HL-60 (cell line): Measurements from ENCODE around the gene C20orf144.

ENCODE experiments used
- DNase-seq, 2 experiments: peaks; one replicate each; pipeline ENCODE4 v3.0.0-alpha.2; 2010 to 2020; ENCODE audit warnings: low read depth in 1 of 2, low spot score in 1 of 2
- H3K27ac ChIP-seq: fragments of 250-450 bp; sonication (Bioruptor Pico); replicated peaks from 2 replicates; pipeline ENCODE4 v1.5.1; 2020; ENCODE audit warnings: mild to moderate bottlenecking, moderate library complexity
- H3K27me3 ChIP-seq: fragments of 250-450 bp; sonication (Bioruptor Pico); 2 replicates; pipeline ENCODE4 v1.5.1; 2021; ENCODE audit warnings: mild to moderate bottlenecking, moderate library complexity; ENCODE audit not compliant: insufficient read depth, poor library complexity, severe bottlenecking
- H3K4me3 ChIP-seq: replicated peaks from 2 replicates; pipeline ENCODE4 v1.5.1; 2011; ENCODE audit warnings: mild to moderate bottlenecking, control low read depth, low read length; ENCODE audit not compliant: insufficient read depth
- GABPA ChIP-seq: IDR thresholded peaks from 2 replicates; pipeline ENCODE4 v1.6.1; 2012; ENCODE audit warnings: low read depth
- POLR2AphosphoS5 ChIP-seq: IDR thresholded peaks from 2 replicates; pipeline ENCODE4 v1.6.1; 2012; ENCODE audit warnings: low read depth
- SPI1 ChIP-seq: IDR thresholded peaks from 2 replicates; pipeline ENCODE4 v1.6.1; 2012; ENCODE audit warnings: low read depth, mild to moderate bottlenecking, borderline replicate concordance
- TF ChIP-seq, protein P1 (sequence below): IDR thresholded peaks from one replicate; pipeline ENCODE4 v1.5.1; 2011; ENCODE audit warnings: low read length, control low read depth, inconsistent platforms; ENCODE audit not compliant: insufficient read depth
- TF ChIP-seq, protein P2 (sequence below): IDR thresholded peaks from 2 replicates; pipeline ENCODE4 v1.6.1; 2012; ENCODE audit warnings: low read depth; ENCODE audit not compliant: insufficient replicate concordance

C20orf144 gene

DNA sequence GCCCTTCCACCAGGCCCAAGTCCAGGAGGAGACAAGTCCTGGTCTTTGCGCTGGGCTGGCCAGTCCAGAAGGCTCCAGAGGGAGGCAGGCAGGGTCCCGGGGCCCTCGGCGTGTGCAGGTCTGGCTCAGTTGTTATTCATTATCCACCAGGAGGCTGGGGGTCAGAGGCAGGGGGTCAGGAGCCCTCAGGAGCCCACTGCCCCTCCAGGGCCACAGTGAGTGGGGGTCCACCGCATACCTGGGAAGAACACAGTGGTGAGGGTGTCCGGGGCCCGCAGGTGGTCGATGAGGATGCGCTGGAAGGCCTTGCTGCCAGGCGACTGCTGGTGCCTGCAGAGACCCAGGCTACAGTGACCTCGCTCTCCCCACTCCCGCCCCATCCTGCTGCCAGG lies 4.4 kb upstream of the C20orf144 start:
- no peak overlapping the region for H3K4me3 ChIP-seq
- no peak for DNase-seq
- H3K27me3 ChIP-seq = no peaks in the 10 kb centered on the region
- TF ChIP-seq, protein P1, sequence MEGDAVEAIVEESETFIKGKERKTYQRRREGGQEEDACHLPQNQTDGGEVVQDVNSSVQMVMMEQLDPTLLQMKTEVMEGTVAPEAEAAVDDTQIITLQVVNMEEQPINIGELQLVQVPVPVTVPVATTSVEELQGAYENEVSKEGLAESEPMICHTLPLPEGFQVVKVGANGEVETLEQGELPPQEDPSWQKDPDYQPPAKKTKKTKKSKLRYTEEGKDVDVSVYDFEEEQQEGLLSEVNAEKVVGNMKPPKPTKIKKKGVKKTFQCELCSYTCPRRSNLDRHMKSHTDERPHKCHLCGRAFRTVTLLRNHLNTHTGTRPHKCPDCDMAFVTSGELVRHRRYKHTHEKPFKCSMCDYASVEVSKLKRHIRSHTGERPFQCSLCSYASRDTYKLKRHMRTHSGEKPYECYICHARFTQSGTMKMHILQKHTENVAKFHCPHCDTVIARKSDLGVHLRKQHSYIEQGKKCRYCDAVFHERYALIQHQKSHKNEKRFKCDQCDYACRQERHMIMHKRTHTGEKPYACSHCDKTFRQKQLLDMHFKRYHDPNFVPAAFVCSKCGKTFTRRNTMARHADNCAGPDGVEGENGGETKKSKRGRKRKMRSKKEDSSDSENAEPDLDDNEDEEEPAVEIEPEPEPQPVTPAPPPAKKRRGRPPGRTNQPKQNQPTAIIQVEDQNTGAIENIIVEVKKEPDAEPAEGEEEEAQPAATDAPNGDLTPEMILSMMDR = no peak
- H3K27ac ChIP-seq = no peak overlapping the region

DNA sequence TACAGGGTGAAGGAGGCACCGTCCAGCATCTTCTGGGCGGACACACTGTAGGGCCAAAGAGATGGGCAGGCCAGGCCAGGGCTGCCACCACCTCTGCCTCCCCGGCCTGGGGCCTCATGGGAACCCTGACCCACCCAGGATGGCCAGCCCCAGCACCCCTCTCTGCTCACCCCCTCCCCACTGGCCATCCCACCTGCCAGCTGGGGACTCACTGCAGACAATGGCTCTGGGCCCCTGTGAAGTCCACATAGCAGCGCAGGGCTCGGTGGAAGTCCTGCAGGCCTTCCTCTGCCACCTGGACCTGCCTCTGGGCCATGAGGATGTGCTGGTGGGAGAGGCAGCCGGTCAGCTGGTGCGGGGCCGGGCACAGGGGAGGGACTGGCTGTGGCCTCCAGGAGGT lies 3.6 kb upstream of the C20orf144 start:
- no peak for DNase-seq
- Histone ChIP-seq H3K4me3 (no peak overlapping the region), H3K27me3 (no peaks in the 10 kb centered on the region), H3K27ac (no peak overlapping the region)
- TF ChIP-seq GABPA = no peak
- TF ChIP-seq SPI1 = no peak
- TF ChIP-seq, protein P1 = no peak
- TF ChIP-seq POLR2AphosphoS5 = no peak
- TF ChIP-seq, protein P2, sequence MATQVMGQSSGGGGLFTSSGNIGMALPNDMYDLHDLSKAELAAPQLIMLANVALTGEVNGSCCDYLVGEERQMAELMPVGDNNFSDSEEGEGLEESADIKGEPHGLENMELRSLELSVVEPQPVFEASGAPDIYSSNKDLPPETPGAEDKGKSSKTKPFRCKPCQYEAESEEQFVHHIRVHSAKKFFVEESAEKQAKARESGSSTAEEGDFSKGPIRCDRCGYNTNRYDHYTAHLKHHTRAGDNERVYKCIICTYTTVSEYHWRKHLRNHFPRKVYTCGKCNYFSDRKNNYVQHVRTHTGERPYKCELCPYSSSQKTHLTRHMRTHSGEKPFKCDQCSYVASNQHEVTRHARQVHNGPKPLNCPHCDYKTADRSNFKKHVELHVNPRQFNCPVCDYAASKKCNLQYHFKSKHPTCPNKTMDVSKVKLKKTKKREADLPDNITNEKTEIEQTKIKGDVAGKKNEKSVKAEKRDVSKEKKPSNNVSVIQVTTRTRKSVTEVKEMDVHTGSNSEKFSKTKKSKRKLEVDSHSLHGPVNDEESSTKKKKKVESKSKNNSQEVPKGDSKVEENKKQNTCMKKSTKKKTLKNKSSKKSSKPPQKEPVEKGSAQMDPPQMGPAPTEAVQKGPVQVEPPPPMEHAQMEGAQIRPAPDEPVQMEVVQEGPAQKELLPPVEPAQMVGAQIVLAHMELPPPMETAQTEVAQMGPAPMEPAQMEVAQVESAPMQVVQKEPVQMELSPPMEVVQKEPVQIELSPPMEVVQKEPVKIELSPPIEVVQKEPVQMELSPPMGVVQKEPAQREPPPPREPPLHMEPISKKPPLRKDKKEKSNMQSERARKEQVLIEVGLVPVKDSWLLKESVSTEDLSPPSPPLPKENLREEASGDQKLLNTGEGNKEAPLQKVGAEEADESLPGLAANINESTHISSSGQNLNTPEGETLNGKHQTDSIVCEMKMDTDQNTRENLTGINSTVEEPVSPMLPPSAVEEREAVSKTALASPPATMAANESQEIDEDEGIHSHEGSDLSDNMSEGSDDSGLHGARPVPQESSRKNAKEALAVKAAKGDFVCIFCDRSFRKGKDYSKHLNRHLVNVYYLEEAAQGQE = no peak

DNA sequence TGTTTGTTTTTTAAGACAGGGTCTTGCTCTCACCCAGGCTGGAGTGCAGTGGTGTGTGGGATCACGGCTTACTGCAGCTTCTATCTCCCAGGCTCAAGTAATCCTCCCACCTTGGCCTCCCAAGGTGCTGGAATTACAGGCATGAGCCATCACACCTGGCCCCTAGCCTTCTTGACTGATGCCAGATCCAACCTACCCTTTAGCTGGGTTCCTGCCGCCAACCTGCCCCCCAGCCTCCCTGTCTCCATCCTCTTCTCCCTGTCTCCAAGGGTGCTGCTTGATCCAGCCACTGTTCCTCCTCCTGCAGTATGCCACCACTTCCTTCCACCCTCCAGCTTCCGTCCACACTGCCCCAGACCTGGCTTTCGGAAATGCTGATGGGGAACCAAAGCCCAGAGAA lies 3.2 kb upstream of the C20orf144 start:
- no peak overlapping the region for H3K4me3 ChIP-seq
- H3K27me3 ChIP-seq = no peaks in the 10 kb centered on the region
- DNase-seq = no peak
- H3K27ac ChIP-seq = no peak overlapping the region
- TF ChIP-seq SPI1 (no peak), GABPA (no peak), POLR2AphosphoS5 (no peak)
- TF ChIP-seq, protein P1 = no peak
- TF ChIP-seq, protein P2 = no peak

DNA sequence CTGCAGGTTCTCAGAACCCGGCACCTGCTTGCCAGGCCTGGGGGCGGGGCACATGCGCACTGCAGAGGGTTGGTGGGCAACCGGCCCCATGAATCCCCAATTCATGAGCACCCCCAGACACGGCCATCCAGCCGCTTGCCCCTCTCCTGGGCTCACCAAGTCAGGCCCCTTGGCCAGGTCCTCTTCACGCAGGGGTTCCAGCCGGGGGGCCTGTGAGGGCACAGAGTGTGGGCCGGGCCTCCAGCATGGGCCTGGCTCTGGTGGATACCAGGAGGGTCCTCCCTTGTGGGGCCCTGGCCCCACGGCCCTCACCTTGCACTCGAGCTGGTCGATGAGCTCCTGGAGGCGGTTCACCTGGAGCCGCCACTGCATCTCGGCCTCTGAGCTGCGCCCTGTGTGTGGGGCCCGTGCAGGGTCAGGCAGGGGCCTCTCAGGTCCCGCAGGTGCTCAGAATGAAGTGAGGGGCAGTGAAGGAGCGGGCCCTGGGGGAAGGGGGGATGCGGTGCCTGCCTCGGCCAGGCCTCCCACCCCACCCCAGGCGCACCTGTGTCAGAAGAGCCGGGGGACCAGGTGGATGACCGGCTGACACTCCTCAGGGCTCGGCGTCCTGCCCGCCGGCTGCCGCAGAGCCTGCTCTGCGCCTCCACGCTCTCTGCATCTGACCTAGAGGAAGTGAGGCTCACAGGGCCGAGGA lies 2.6 kb upstream of the C20orf144 start:
- H3K27ac ChIP-seq = no peak overlapping the region
- no peak for DNase-seq

More for the DNA sequence above, 2.6 kb upstream of the C20orf144 start:
- Histone ChIP-seq H3K4me3 (no peak overlapping the region), H3K27me3 (no peaks in the 10 kb centered on the region)
- TF ChIP-seq POLR2AphosphoS5 = no peak
- no peak for TF ChIP-seq SPI1
- TF ChIP-seq, protein P2 = no peak
- no peak for TF ChIP-seq GABPA
- TF ChIP-seq, protein P1 = no peak
